ENCODE data around the gene RIOK1.
"Not testable (repeated sequence)": the region's sequence is repeated elsewhere in the genome, so short reads cannot be mapped to it uniquely, and the experiment has no call there.

RIOK1 gene

DNA sequence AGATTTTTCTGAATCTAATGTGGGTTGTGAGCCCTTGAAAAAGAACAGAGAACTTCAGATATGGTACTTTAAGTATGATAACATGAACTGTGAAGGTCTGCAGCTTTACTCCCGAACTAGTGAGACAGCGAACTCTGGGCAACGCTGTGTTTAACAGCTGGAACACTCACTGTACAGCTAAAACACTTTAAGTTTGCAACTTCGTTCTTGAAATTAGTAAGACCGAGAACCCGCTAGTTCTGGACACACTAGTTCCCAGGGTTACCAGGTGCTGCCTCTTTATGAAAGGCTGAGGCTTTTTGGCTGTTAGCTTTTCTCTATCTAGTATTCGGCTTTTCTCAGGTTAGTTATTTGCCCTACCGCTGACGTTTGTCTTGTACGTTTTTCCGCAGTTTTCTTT lies 52.9 kb downstream of the RIOK1 start:
- DNase-seq, result no peak

GRCh38 chr6:7445101-7445500 lies 55.5 kb downstream of the RIOK1 start:
- DNase-seq, result no peak

DNA sequence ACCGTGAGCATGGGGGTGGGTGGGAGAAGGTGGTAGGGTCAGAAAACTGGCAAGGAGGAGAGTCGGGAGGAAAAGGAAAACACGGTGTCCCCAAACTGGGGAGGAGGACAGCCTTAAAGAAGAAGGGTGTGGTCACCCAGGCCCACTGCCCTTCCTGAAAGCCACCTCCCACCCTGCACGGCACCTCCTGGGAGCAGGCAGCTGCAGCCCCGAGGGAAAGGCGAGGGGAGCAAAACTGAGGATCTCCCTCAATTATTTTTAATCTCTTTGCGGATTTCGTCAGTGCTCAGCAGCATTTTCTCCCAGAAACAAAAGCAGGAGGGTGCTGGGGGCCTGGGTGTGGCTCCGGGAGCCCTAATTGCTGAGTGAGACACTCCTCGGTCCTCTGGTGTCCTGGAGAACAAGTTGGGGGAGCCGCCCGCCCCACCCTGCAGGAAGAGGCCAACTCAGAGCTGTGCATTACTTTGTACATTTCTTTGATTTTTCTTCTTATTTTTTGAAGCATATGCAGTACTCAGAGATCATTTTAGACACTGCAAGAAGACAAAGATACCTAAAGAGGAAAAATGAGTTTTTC lies 56.4 kb downstream of the RIOK1 start:
- no peak for DNase-seq

GRCh38 chr6:7446619-7447325 lies 57.2 kb downstream of the RIOK1 start:
- DNase-seq, result no peak

GRCh38 chr6:7448232-7448631 lies 58.6 kb downstream of the RIOK1 start:
- DNase-seq, result no peak

DNA sequence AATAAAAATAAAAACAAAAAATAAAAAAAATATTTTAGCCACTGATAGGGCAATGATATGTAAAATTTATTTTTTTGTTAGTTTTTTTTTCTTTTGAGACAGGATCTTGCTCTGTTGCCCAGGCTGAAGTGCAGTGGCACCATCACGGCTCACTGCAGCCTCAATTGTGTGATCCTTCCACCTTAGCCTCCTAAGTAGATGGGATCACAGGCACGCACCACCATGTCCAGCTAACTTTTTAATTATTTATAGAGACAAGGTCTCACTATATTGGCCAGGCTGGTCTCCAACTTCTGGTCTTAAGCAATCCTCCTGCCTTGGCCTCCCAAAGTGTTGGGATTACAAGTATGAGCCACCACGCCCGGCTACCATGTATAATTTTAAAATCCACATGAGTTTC lies 59.4 kb downstream of the RIOK1 start:
- no peak for DNase-seq

- no peak for DNase-seq
These were observed 61.7 kb downstream of the RIOK1 start for GRCh38 chr6:7451326-7451725.

- DNase-seq, result no peak
These were observed 63.3 kb downstream of the RIOK1 start for GRCh38 chr6:7452898-7453297.

DNA sequence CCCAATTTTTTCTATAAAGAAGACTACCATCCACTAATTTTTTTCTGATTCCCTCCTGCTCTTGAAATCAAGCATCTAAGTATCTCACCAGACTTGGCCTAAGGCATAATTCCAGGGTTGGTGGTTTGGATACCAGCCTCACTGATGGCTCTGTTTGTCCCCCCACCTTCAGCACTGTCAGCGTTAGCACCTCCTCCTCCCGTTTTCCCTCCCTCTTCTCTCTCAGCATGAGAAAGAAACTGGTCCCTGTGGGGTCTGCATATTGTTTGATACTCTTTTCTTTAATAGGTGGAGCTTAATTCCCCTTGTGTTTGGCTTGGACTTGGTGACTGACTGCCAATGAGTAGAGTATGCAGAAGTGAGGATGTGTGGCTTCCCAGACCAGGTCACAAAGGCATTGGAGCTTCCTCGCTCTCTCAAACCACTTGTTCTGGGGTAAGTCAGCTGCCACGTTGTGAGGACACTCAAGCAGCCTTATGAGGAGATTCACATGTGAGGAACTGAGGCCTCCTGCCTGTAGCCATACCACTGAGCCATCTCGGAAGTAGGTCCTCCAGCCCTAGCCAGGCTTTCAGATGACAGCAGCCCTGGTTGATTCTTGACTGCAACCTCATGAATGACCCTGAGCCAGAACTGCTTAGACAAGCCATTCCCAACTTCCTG lies 65.2 kb downstream of the RIOK1 start:
- DNase-seq, result no peak

GRCh38 chr6:7456302-7456701 lies 66.7 kb downstream of the RIOK1 start:
- DNase-seq, result not testable (repeated sequence)

GRCh38 chr6:7461416-7461815 lies 71.8 kb downstream of the RIOK1 start:
- no peak for DNase-seq

GRCh38 chr6:7463785-7464184 lies 74.2 kb downstream of the RIOK1 start:
- DNase-seq, result no peak

GRCh38 chr6:7467007-7467897 lies 77.6 kb downstream of the RIOK1 start:
- no peak for DNase-seq
